Keratinocyte (primary cell): Measurements from ENCODE around the gene ZC3H12D. TPM values are rescaled to one million over a fixed set of nuclear protein-coding genes. Genes with fewer than 3 reads are reported as not detected.

Source experiments
- DNase-seq: peaks from one replicate; pipeline ENCODE4 v3.0.0-alpha.2; 2011; ENCODE audit warnings: low read depth, missing footprints, low spot score
- FAIRE-seq: peaks from 2 replicates; lab custom pipeline; 2011; peaks lifted over from hg19 to GRCh38; lab: Jason Lieb, UNC
- H2AFZ ChIP-seq: 2 replicates; pipeline ENCODE4 v1.6.0; 2012; ENCODE audit warnings: low read length, control low read depth, inconsistent platforms; ENCODE audit not compliant: control insufficient read depth
- H3K27ac ChIP-seq: 2 replicates; pipeline ENCODE4 v1.5.1; 2011; ENCODE audit warnings: low read length; ENCODE audit not compliant: control insufficient read depth, insufficient read depth
- H3K27me3 ChIP-seq: 3 replicates; pipeline ENCODE4 v1.6.0; 2011; ENCODE audit warnings: low read length; ENCODE audit not compliant: control insufficient read depth, insufficient read depth; ENCODE audit errors: extremely low read depth
- H3K36me3 ChIP-seq, 2 experiments: 2 replicates in 1 of 2; 3 replicates in 1 of 2; pipeline ENCODE4 v1.5.1; 2011; ENCODE audit warnings: low read length in 2 of 2, mild to moderate bottlenecking in 1 of 2; ENCODE audit not compliant: control insufficient read depth in 2 of 2, insufficient read depth in 2 of 2; ENCODE audit errors: extremely low read depth in 1 of 2
- H3K4me1 ChIP-seq: 3 replicates; pipeline ENCODE4 v1.5.1; 2011; ENCODE audit warnings: low read length; ENCODE audit not compliant: control insufficient read depth, insufficient read depth; ENCODE audit errors: extremely low read depth
- H3K4me2 ChIP-seq: 3 replicates; pipeline ENCODE4 v1.6.0; 2011; ENCODE audit warnings: low read depth, low read length; ENCODE audit not compliant: control insufficient read depth, insufficient read depth; ENCODE audit errors: extremely low read depth
- H3K4me3 ChIP-seq, 3 experiments: fragments of 200-600 bp in 1 of 3; sonication (generic) in 1 of 3; 2 replicates in 2 of 3; 3 replicates in 1 of 3; pipeline ENCODE4 v1.5.1; 2011 to 2016; ENCODE audit warnings: low read length in 3 of 3, mild to moderate bottlenecking in 3 of 3, control low read depth in 2 of 3, inconsistent platforms in 1 of 3, low read depth in 1 of 3, mixed read lengths in 1 of 3, mixed run types in 1 of 3, moderate library complexity in 1 of 3; ENCODE audit not compliant: control insufficient read depth in 2 of 3, insufficient read depth in 2 of 3; ENCODE audit errors: extremely low read depth in 1 of 3
- H3K79me2 ChIP-seq: 2 replicates; pipeline ENCODE4 v1.6.0; 2012; ENCODE audit warnings: low read length; ENCODE audit not compliant: control insufficient read depth, insufficient read depth
- H3K9ac ChIP-seq: 3 replicates; pipeline ENCODE4 v1.6.0; 2011; ENCODE audit warnings: low read length; ENCODE audit not compliant: control insufficient read depth, insufficient read depth; ENCODE audit errors: extremely low read depth
- H3K9me1 ChIP-seq: 3 replicates; pipeline ENCODE4 v1.6.0; 2011; ENCODE audit warnings: low read length; ENCODE audit not compliant: control insufficient read depth, insufficient read depth; ENCODE audit errors: extremely low read depth
- H3K9me3 ChIP-seq: 2 replicates; pipeline ENCODE4 v1.5.1; 2012; ENCODE audit warnings: low read depth, low read length; ENCODE audit not compliant: control insufficient read depth
- H4K20me1 ChIP-seq: 3 replicates; pipeline ENCODE4 v1.6.0; 2011; ENCODE audit warnings: low read length; ENCODE audit not compliant: control insufficient read depth, insufficient read depth; ENCODE audit errors: extremely low read depth
- CTCF ChIP-seq, 3 experiments: IDR thresholded peaks in 1 of 3; conservative IDR thresholded peaks in 1 of 3; optimal IDR thresholded peaks in 1 of 3; 2 replicates in 2 of 3; 3 replicates in 1 of 3; pipeline versions ENCODE3 to v1.5.1; 2011; ENCODE audit warnings: low read length in 3 of 3, mild to moderate bottlenecking in 3 of 3, moderate library complexity in 2 of 3, control low read depth in 1 of 3, inconsistent platforms in 1 of 3; ENCODE audit not compliant: insufficient read depth in 2 of 3; ENCODE audit errors: extremely low read depth in 1 of 3
- EZH2 ChIP-seq: IDR thresholded peaks from one replicate; pipeline ENCODE4 v1.6.1; 2012; ENCODE audit warnings: inconsistent platforms, mild to moderate bottlenecking, low read length, moderate library complexity
- dilution Hi-C: fragments of 300-500 bp; cut with MboI; formaldehyde crosslinking; loops from one replicate; pipeline ENCODE4 v1.7.0; 2020; ENCODE audit warnings: low sequenced_read_pairs; ENCODE audit not compliant: extremely low pct_ligation_motif_present
- polyA plus RNA-seq, 5 experiments: library from polyadenylated mRNA; depleted of rRNA in 3 of 5; stranded (reverse) in 3 of 5; stranded (forward) in 1 of 5; unstranded in 1 of 5; fragments of >200 nt; gene quantifications; 1 replicate in 1 of 5; 2 replicates in 3 of 5; 3 replicates in 1 of 5; pipeline versions ENCODE4 v1.2.1 to v1.2.3, GENCODE V29; 2011 to 2012; ENCODE audit warnings: missing spikeins in 2 of 5, low read depth in 1 of 5, low replicate concordance in 1 of 5

Gene ZC3H12D
- polyA plus RNA-seq, 1 donor (not counting 4 experiments of a cell fraction or from before 2014, with no cell fraction given): 0.04 TPM

GRCh38 chr6:149428606-149429005 is 56.2 kb downstream of the ZC3H12D start:
- Histone ChIP-seq H3K9me1 (no peaks in the 10 kb centered on the region), H3K27ac (no peak overlapping the region), H3K27me3 (peaks cover 2% of the 10 kb centered on the region), H3K9ac (no peak overlapping the region), H3K36me3 (no peaks in the 10 kb centered on the region), H3K79me2 (no peaks in the 10 kb centered on the region), H3K4me1 (no peaks in the 10 kb centered on the region), H3K4me2 (no peak overlapping the region), H3K4me3 (no peak overlapping the region), H3K9me3 (no peaks in the 10 kb centered on the region), H4K20me1 (no peaks in the 10 kb centered on the region), H2AFZ (no peak overlapping the region)
- FAIRE-seq (no peak), DNase-seq (no peak)
- no peak for TF ChIP-seq EZH2
- TF ChIP-seq CTCF (optimal IDR thresholded peaks at IDR 0.05 in 1 of 3, IDR thresholded peaks at IDR 0.05 in 1 of 3, conservative IDR thresholded peaks at IDR 0.05 in 1 of 3; ENCODE audit: extremely low read depth in 1 of 3, insufficient read depth in 2 of 3, low read length in 3 of 3): no peak
- dilution Hi-C loops: no loop called here

GRCh38 chr6:149425754-149426153 is 59.1 kb downstream of the ZC3H12D start:
- H3K27me3 ChIP-seq: peaks cover 2% of the 10 kb centered on the region
- H3K79me2 ChIP-seq: no peaks in the 10 kb centered on the region
- H3K4me3 ChIP-seq: no peak overlapping the region
- H3K9ac ChIP-seq: no peak overlapping the region
- H3K4me1 ChIP-seq: no peaks in the 10 kb centered on the region
- H3K9me3 ChIP-seq: no peaks in the 10 kb centered on the region
- no peak for TF ChIP-seq EZH2
- TF ChIP-seq CTCF (optimal IDR thresholded peaks at IDR 0.05 in 1 of 3, IDR thresholded peaks at IDR 0.05 in 1 of 3, conservative IDR thresholded peaks at IDR 0.05 in 1 of 3; ENCODE audit: extremely low read depth in 1 of 3, insufficient read depth in 2 of 3, low read length in 3 of 3): no peak
- no peak overlapping the region for H3K4me2 ChIP-seq
- H3K36me3 ChIP-seq: no peaks in the 10 kb centered on the region
- dilution Hi-C loops: no loop called here
- no peak overlapping the region for H2AFZ ChIP-seq
- no peak overlapping the region for H3K27ac ChIP-seq
- FAIRE-seq (no peak), DNase-seq (no peak)
- no peaks in the 10 kb centered on the region for H3K9me1 ChIP-seq
- no peaks in the 10 kb centered on the region for H4K20me1 ChIP-seq
